Measurements from ENCODE around the gene MRGPRE.

- TF ChIP-seq CTCF (IDR thresholded peaks at IDR 0.05) (no peak), POLR2A (IDR thresholded peaks at IDR 0.05) (no peak)
Measured at GRCh38 chr11:3228445-3228829, 3.8 kb downstream of the MRGPRE start.

Measured in esophagus squamous epithelium (tissue), 4 donors.